ENCODE results near the gene CBFA2T3.

CBFA2T3 gene

GRCh38 chr16:88830783-88831182 lies 146.2 kb downstream of the CBFA2T3 start:
- no peak for DNase-seq

- DNase-seq, result no peak
Observed at GRCh38 chr16:88830258-88830657, 146.7 kb downstream of the CBFA2T3 start.

GRCh38 chr16:88828711-88829110 lies 148.3 kb downstream of the CBFA2T3 start:
- DNase-seq, result no peak

GRCh38 chr16:88827727-88828126 lies 149.3 kb downstream of the CBFA2T3 start:
- no peak for DNase-seq

DNA sequence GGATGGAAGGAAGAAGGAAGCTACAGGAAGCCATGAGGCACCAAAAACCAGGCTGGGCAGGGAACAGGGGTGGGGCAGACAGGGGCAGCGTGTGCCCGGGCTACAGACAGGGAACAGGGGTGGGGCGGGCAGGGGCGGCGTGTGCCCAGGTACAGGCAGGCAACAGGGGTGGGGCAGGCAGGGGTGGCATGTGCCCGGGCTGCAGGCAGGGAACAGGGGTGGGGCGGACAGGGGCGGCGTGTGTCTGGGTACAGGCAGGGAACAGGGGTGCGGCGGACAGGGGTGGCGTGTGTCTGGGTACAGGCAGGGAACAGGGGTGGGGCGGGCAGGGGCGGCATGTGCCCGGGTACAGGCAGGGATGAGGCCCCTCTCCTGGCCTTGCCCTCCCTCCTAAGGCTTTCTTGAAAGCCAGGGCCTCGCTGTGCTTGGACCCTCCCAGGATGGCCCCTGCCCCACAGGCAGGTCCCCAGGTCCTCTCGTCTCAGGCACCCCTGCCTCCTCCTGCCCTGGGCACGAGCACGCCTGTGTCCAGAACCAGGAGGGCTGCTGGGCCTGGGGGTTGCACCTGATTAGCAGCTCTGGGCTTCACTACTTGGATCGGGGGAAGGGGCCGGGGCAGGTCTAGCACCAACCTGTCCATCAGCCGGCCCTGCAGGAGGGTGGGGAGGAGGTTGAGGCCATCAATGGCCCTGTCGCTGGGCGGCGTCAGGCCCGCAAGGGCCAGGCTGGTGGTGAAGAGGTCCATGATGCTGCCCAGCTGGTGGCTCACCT lies 150.8 kb downstream of the CBFA2T3 start:
- DNase-seq, result no peak

- DNase-seq, result no peak
Observed at GRCh38 chr16:88825146-88825545, 151.9 kb downstream of the CBFA2T3 start.

Data from activated CD8-positive, alpha-beta memory T cell treated with anti-CD3 and anti-CD28 coated beads, Interleukin-2, amount 50 U/mL, for 48 hours (primary cell).